RWPE2 (cell line): Measurements from ENCODE around the gene AP2A1.

Experiments used
- ATAC-seq: fragments of 200-7000 bp; cut with Tn5 transposase; 3 replicates; pipeline ENCODE4 v1.9.1; 2021; ENCODE audit warnings: low read depth
- DNase-seq: peaks from one replicate; pipeline ENCODE4 v3.0.0-alpha.2; 2020; ENCODE audit warnings: low spot score
- H3K27ac ChIP-seq: fragments of 450-650 bp; 2 replicates; pipeline ENCODE4 v1.5.1; 2017; ENCODE audit warnings: mild to moderate bottlenecking; ENCODE audit not compliant: poor library complexity, severe bottlenecking
- H3K27me3 ChIP-seq: fragments of 250-450 bp; sonication (Bioruptor Pico); 2 replicates; pipeline ENCODE4 v1.5.1; 2021; ENCODE audit warnings: mild to moderate bottlenecking, moderate library complexity; ENCODE audit not compliant: insufficient read depth, poor library complexity, severe bottlenecking
- H3K36me3 ChIP-seq: fragments of 250-450 bp; sonication (Bioruptor Pico); 2 replicates; pipeline ENCODE4 v1.5.1; 2020; ENCODE audit warnings: low read depth, mild to moderate bottlenecking, moderate library complexity
- H3K4me1 ChIP-seq: fragments of 250-450 bp; sonication (Bioruptor Pico); 2 replicates; pipeline ENCODE4 v1.5.1; 2021; ENCODE audit warnings: mild to moderate bottlenecking, moderate library complexity; ENCODE audit not compliant: insufficient read depth, poor library complexity, severe bottlenecking
- H3K4me3 ChIP-seq: fragments of 250-450 bp; sonication (Bioruptor Pico); 2 replicates; pipeline ENCODE4 v1.5.1; 2021; ENCODE audit warnings: mild to moderate bottlenecking, moderate library complexity; ENCODE audit not compliant: severe bottlenecking
- H3K9me3 ChIP-seq: fragments of 250-450 bp; sonication (Bioruptor Pico); 2 replicates; pipeline ENCODE4 v1.5.1; 2021; ENCODE audit warnings: mild to moderate bottlenecking, moderate library complexity; ENCODE audit not compliant: severe bottlenecking
- CTCF ChIP-seq: fragments of 450-650 bp; IDR thresholded peaks from one replicate; pipeline ENCODE4 v1.5.1; 2017; ENCODE audit warnings: mild to moderate bottlenecking, moderate library complexity; ENCODE audit not compliant: poor library complexity, severe bottlenecking

AP2A1 gene

GRCh38 chr19:49775742-49776370 lies 9.1 kb downstream of the AP2A1 start:
- Histone ChIP-seq H3K27ac (no peak overlapping the region), H3K27me3 (no peaks in the 10 kb centered on the region), H3K36me3 (peaks cover 15% of the 10 kb centered on the region), H3K4me3 (no peak overlapping the region), H3K4me1 (no peaks in the 10 kb centered on the region), H3K9me3 (no peaks in the 10 kb centered on the region)
- DNase-seq (no peak), ATAC-seq (no peak)
- no peak for TF ChIP-seq CTCF

- H3K27me3 ChIP-seq = no peaks in the 10 kb centered on the region
- H3K4me3 ChIP-seq = no peak overlapping the region
- peaks cover 15% of the 10 kb centered on the region for H3K36me3 ChIP-seq
- no peaks in the 10 kb centered on the region for H3K9me3 ChIP-seq
- DNase-seq (no peak), ATAC-seq (no peak)
- no peak overlapping the region for H3K27ac ChIP-seq
- no peaks in the 10 kb centered on the region for H3K4me1 ChIP-seq
- TF ChIP-seq CTCF = no peak
These were observed 9.6 kb downstream of the AP2A1 start for GRCh38 chr19:49776371-49776764.

- no peak for DNase-seq
- TF ChIP-seq CTCF = no peak
- H3K4me1 ChIP-seq = no peaks in the 10 kb centered on the region
- peaks cover 36% of the 10 kb centered on the region for H3K36me3 ChIP-seq
- H3K27ac ChIP-seq = no peak overlapping the region
- H3K4me3 ChIP-seq = no peak overlapping the region
- no peaks in the 10 kb centered on the region for H3K27me3 ChIP-seq
- no peak for ATAC-seq
- H3K9me3 ChIP-seq = no peaks in the 10 kb centered on the region
These were observed 13.1 kb downstream of the AP2A1 start for GRCh38 chr19:49779731-49780555.

- no peaks in the 10 kb centered on the region for H3K9me3 ChIP-seq
- peaks cover 36% of the 10 kb centered on the region for H3K36me3 ChIP-seq
- DNase-seq (no peak), ATAC-seq (no peak)
- TF ChIP-seq CTCF = no peak
- H3K4me1 ChIP-seq = no peaks in the 10 kb centered on the region
- H3K4me3 ChIP-seq = no peak overlapping the region
- no peaks in the 10 kb centered on the region for H3K27me3 ChIP-seq
- H3K27ac ChIP-seq = no peak overlapping the region
These were observed 14.1 kb downstream of the AP2A1 start for GRCh38 chr19:49780861-49781260.

- TF ChIP-seq CTCF = no peak
- Histone ChIP-seq H3K4me3 (no peak overlapping the region), H3K9me3 (no peaks in the 10 kb centered on the region), H3K27ac (no peak overlapping the region), H3K36me3 (peaks cover 36% of the 10 kb centered on the region), H3K27me3 (no peaks in the 10 kb centered on the region), H3K4me1 (no peaks in the 10 kb centered on the region)
- no peak for ATAC-seq
- DNase-seq = no peak
These were observed 14.6 kb downstream of the AP2A1 start for GRCh38 chr19:49781394-49781793.
